Immature natural killer cell (primary cell): ENCODE measurements around the gene SLC23A1. TPM values are rescaled to one million over a fixed set of nuclear protein-coding genes. Genes with fewer than 3 reads are reported as not detected.
"Not testable (repeated sequence)": the region's sequence is repeated elsewhere in the genome, so short reads cannot be mapped to it uniquely, and the experiment has no call there.

Experiments
- DNase-seq, 3 donors: peaks; one replicate each; pipeline ENCODE4 v3.0.0; 2022; ENCODE audit warnings: mixed read lengths in 1 of 3
- H3K27ac Mint-ChIP-seq, 6 donors: one replicate each; pipeline ENCODE4 v1.8.0; 2020; ENCODE audit warnings: mixed read lengths in 6 of 6, mild to moderate bottlenecking in 5 of 6, inconsistent platforms in 4 of 6, moderate library complexity in 3 of 6
- H3K27me3 Mint-ChIP-seq, 3 donors: one replicate each; pipeline ENCODE4 v1.8.0; 2020 to 2021; ENCODE audit warnings: low read depth in 3 of 3, mild to moderate bottlenecking in 3 of 3, mixed read lengths in 3 of 3, moderate library complexity in 3 of 3, inconsistent platforms in 1 of 3
- H3K36me3 Mint-ChIP-seq, 3 donors: one replicate each; pipeline ENCODE4 v1.8.0; 2020; ENCODE audit warnings: mixed read lengths in 3 of 3, inconsistent platforms in 2 of 3, mild to moderate bottlenecking in 2 of 3
- H3K4me1 Mint-ChIP-seq, 2 donors: one replicate each; pipeline ENCODE4 v1.8.0; 2020; ENCODE audit warnings: inconsistent platforms in 2 of 2, mild to moderate bottlenecking in 2 of 2, mixed read lengths in 2 of 2, moderate library complexity in 1 of 2
- H3K4me3 Mint-ChIP-seq, 5 donors: one replicate each; pipeline ENCODE4 v1.8.0; 2020; ENCODE audit warnings: mild to moderate bottlenecking in 5 of 5, mixed read lengths in 5 of 5, inconsistent platforms in 3 of 5, moderate library complexity in 3 of 5
- H3K9me3 Mint-ChIP-seq, 6 donors: one replicate each; pipeline ENCODE4 v1.8.0; 2020; ENCODE audit warnings: mild to moderate bottlenecking in 6 of 6, mixed read lengths in 6 of 6, inconsistent platforms in 4 of 6, moderate library complexity in 3 of 6
- polyA plus RNA-seq, 3 donors: library from polyadenylated mRNA; unstranded; fragments of 300-500 nt; fragmentation: Illumina TruSeq; gene quantifications; one replicate each; pipeline ENCODE4 v1.2.3, GENCODE V29; 2021

Gene SLC23A1
- polyA plus RNA-seq, 3 donors from 2014 or later: 0.19 TPM; not detected in 2

DNA sequence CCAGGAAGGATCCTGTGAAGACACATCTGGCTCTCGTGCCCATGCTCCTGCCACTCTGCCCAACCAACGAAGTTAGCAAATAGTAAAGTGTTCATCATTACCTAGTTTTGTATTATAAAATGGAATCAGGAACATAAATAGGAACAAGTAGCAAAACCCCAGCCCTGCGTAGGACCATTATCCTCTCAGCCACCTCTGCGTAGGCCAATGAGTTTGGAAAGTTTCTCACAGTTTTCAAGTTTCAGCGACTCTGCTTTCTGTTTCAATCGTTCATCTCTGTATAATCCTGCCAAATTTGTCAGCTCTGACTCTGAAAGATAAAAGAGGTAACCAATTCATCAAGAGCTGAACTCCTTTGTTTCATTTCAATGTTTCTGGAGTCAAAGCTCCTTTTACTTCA, 30.9 kb upstream of the SLC23A1 start:
- H3K4me1 Mint-ChIP-seq: no peaks in the 10 kb centered on the region
- no peak overlapping the region for H3K27ac Mint-ChIP-seq
- H3K9me3 Mint-ChIP-seq: no peaks in the 10 kb centered on the region
- H3K4me3 Mint-ChIP-seq: no peak overlapping the region
- peaks cover 0 to 19% (median 16%) of the 10 kb centered on the region in 3 donors for H3K36me3 Mint-ChIP-seq
- no peak for DNase-seq
- no peaks in the 10 kb centered on the region for H3K27me3 Mint-ChIP-seq

DNA sequence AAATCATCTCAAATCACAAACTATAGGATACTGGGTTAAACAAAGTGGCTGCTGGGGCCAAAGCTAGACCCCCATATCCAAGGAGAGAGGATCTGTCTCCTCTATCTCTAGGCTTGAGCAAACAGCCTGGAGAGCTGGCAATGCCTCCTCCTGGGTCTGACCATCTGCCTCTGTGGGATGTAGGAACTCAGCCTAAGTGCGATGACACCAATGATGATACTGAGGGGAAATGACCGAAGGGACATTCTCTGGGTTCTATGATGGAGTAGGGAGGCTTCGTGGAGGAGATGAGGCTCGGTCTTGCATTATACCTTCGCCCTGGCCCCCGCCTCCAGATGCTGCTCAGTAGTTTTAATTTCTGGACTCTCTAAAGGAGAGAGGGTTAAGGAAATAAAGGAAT, 30.1 kb upstream of the SLC23A1 start:
- Mint-ChIP-seq H3K27ac (no peak overlapping the region), H3K9me3 (no peaks in the 10 kb centered on the region), H3K36me3 (peaks cover 0 to 13% (median 9%) of the 10 kb centered on the region in 3 donors), H3K27me3 (no peaks in the 10 kb centered on the region), H3K4me3 (no peak overlapping the region), H3K4me1 (no peaks in the 10 kb centered on the region)
- no peak for DNase-seq

DNA sequence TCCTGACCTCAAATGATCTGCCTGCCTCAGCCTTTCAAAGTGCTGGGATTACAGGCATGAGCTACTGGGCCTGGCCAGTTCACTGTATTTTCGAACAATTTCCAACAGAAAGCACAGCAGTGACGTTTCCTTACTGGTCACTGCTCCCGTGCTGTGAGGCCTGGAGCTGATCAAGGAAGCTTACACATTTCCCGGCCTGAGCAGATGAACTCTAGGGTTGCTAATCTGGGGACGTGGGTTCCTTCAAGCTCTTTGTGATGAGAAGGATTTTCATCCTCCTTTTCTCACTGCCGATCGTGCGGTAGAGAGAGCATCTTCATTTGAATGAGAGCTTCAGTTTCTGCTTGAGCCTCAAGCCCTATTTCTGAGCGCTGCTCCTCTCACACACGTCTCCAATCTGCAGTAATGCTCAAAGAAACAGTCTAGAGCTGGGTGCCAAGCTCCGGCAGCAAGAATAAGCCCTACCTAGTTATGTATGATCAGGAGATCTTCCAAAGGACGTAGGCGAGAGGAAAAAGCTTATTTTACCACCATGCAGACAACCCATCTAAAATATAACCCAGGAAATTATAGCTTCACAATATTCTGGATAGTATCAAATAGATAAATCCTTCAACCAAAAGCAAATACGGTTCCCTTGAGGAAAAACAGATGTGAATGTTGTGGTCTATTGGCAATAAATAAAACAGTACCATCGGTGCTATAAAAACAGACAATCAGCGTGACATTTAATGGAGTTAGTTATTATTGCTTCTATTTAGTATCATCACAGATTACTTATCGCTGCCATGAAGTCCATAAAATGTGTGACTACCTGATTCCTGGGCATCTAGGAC, 28.1 kb upstream of the SLC23A1 start:
- Mint-ChIP-seq H3K27me3 (peaks cover 0 to 1% (median 0%) of the 10 kb centered on the region in 3 donors), H3K9me3 (no peaks in the 10 kb centered on the region), H3K36me3 (peaks cover 0 to 14% (median 10%) of the 10 kb centered on the region in 3 donors), H3K4me1 (no peaks in the 10 kb centered on the region), H3K4me3 (no peak overlapping the region), H3K27ac (no peak overlapping the region)
- DNase-seq: no peak

DNA sequence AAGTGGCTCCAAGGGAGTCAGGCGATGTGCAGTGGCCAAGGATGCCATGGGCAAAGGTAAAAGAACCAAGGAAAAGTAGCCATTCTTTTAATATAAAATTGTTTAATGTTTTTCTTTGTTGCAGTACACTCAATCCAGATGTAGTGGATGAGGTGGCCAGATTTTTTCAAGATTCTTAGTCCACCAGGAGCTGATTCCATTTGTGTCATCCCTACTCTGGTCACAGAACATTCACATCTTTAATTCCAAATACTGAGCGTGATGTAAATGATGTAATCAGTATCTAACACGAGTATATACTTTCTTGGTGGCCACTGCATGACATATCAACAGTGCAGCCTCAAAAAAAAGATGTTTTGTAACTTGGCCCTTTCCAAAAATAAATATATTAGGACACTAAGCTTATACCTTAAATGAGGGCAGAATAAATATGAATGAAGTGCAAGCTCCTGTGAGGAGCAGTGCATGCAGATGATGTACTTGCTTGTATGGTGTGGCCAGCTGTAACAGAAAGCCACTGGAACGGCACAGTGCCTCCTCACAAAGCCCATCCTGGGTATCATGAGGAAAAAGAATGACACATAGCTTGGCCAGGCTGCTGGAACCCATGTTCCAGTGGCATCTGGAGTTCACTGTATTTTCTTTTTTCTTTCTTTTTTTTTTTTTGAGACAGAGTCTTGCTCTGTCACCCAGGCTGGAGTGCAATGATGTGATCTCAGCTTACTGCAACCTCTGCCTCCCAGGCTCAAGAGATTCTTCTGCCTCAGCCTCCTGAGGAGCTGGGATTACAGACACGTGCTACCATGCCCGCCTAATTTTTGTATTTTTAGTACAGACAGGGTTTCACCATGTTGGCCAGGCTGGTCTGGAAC, 27.3 kb upstream of the SLC23A1 start:
- Mint-ChIP-seq H3K27me3 (peaks cover 0 to 1% (median 0%) of the 10 kb centered on the region in 3 donors), H3K27ac (no peak overlapping the region), H3K4me3 (no peak overlapping the region), H3K9me3 (no peaks in the 10 kb centered on the region), H3K4me1 (no peaks in the 10 kb centered on the region), H3K36me3 (peaks cover 0 to 14% (median 9%) of the 10 kb centered on the region in 3 donors)
- DNase-seq: no peak

DNA sequence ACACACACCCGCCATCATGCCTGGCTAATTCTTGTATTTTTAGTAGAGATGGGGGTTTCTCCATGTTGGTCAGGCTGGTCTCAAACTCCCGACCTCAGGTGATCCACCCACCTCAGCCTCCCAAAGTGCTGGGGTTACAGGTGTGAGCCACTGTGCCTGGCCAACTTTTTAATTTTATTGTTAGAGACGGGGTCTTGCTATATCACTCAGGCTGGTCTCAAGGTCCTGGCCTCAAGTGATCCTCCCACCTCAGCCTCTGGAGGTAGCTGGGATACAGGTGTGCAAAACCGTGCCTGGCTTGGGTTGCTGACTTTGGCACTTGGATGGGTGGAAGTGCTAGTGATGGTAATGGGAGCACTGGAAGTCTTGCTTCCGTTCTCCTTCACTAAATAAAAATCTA, 26.0 kb upstream of the SLC23A1 start:
- not testable (repeated sequence) for DNase-seq, H3K4me3 Mint-ChIP-seq, H3K9me3 Mint-ChIP-seq, H3K4me1 Mint-ChIP-seq, H3K27ac Mint-ChIP-seq, H3K27me3 Mint-ChIP-seq
- H3K36me3 Mint-ChIP-seq: peaks cover 0 to 14% (median 8%) of the 10 kb centered on the region in 3 donors

DNA sequence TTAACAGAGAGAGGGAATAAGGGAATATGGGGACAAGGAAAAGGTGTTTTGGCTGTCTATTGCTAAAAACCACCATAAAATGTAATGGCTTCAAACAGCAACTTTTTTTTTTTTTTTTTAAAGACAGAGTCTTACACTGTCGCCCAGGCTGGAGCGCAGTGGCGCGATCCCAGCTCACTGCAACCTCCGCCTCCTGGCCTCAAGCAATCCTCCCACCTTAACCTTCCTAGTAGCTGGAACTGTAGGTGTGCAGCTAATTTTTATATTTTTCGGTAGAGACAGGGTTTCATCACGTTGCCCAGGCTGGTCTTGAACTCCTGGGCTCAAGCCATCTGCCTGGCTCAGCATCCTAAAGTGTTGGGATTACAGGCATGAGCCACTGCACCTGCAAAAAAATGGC, 25.1 kb upstream of the SLC23A1 start:
- no peak overlapping the region for H3K4me3 Mint-ChIP-seq

DNA sequence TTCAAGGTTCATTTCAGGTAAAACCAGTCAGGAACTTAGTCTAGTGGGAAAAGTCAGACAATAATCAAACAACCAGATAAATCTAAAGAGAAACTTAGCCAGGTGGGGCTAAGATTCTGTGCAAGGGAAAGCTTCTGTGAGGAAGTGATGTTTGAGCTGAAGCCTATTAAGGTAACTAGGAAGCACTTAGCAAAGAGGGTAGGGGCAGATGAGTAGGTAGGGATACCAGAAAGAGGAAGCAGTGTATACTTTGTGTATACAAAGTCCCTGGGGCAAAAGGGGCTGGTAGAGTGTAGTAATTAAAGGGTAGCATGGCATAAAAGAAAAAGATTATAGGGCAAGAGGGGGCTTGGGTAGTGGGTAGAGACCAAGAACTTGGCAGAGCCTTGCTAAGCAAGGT, 24.4 kb upstream of the SLC23A1 start:
- H3K27ac Mint-ChIP-seq: peak overlapping the region in 1 of 6 donors; percentile 14
- DNase-seq: no peak
- H3K36me3 Mint-ChIP-seq: peaks cover 0 to 10% (median 0%) of the 10 kb centered on the region in 3 donors
- H3K27me3 Mint-ChIP-seq: peaks cover 4 to 8% (median 6%) of the 10 kb centered on the region in 3 donors
- no peak overlapping the region for H3K4me3 Mint-ChIP-seq
- H3K4me1 Mint-ChIP-seq: peaks cover 21 to 23% of the 10 kb centered on the region in 2 donors
- H3K9me3 Mint-ChIP-seq: no peaks in the 10 kb centered on the region

More for the DNA sequence above, 25.1 kb upstream of the SLC23A1 start:
- Mint-ChIP-seq H3K9me3 (no peaks in the 10 kb centered on the region), H3K27ac (peak overlapping the region in 2 of 6 donors; percentile 14 to 38), H3K27me3 (peaks cover 4 to 8% (median 6%) of the 10 kb centered on the region in 3 donors), H3K4me1 (peaks cover 15 to 16% of the 10 kb centered on the region in 2 donors), H3K36me3 (peaks cover 0 to 10% (median 0%) of the 10 kb centered on the region in 3 donors)
- no peak for DNase-seq

DNA sequence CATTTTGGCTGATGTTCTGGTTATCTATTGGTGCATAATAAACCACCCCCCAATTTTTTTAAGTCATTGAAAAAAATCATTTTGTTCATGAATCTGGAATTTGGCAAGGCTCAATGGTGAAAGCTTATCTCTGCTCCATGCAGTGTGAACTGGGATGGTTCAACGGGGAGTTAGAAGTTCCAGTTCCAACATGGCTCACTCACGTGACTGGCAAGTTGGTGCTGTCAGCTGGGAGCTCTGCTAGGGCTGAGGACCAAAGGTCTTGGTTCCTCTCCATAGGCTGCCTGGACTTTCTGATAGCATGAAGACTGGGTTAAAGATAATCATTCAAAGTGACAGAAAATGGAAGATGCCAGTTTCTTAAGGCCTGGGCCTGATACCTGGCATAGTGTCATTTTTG, 23.9 kb upstream of the SLC23A1 start:
- Mint-ChIP-seq H3K27ac (no peak overlapping the region), H3K4me3 (no peak overlapping the region), H3K9me3 (no peaks in the 10 kb centered on the region), H3K4me1 (peaks cover 22 to 25% of the 10 kb centered on the region in 2 donors), H3K27me3 (peaks cover 4 to 9% (median 8%) of the 10 kb centered on the region in 3 donors), H3K36me3 (peaks cover 0 to 10% (median 0%) of the 10 kb centered on the region in 3 donors)
- no peak for DNase-seq

DNA sequence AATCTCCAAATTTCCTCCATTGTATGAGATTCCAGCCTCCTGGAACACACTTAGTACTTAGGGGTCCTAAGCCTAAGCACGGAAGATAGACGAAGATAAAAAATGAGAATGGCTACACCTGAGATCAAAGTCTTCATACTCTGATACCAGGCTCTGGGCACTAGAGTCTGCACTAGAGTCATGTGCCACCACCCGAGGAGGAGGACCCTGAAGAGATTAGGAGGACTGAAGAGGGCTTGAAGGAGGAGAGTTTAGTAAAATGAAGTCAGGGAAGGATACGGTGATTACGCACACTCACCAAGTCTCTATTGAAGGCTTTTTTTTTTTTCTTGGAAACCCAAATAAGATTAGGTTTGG, 21.4 kb upstream of the SLC23A1 start:
- Mint-ChIP-seq H3K27ac (peak overlapping the region; percentile 97 to 99 (median 98)), H3K9me3 (no peaks in the 10 kb centered on the region), H3K27me3 (peaks cover 4 to 9% (median 8%) of the 10 kb centered on the region in 3 donors), H3K4me1 (peaks cover 23 to 29% of the 10 kb centered on the region in 2 donors), H3K36me3 (peaks cover 0 to 6% (median 0%) of the 10 kb centered on the region in 3 donors), H3K4me3 (peak overlapping the region; percentile 92 to 97 (median 96))
- no peak for DNase-seq

DNA sequence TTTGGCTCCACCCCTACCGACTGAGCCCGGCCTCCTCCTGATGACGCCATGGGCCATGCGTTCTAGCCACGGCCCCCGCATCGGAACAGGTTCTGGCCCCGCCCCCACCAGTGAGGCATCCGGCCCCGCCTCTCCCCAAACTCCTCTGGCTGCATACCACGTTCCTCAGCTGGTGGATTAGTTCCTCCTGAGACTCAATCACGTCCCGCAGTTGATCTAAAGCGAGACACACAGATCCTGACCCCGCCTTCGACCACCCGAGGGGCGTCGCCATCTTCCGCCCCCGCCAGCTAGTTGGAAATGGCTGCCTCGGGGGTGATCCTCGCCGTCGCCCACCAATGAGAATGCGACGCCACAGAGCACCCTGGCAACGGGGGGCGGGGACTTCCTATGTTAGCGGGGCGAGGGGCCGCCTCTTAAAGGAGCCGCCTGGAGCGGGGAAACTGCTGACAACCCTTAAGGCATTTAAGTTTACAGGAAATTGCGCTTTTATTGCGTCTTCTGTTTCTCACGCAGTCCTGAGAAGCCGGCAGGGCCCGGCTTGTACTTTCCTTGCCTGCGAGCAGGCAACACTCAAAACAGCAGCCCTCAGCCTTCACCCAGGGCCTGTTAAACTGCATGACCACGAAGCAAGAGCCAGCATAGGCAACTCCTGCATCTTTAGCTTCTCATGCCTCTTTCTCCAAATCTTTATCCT, 20.8 kb upstream of the SLC23A1 start, which contains the start of gene SPATA24:
Gene SPATA24, minus strand, starts transcription at position 303 of the 697 bp plus-strand sequence. Its CDS starts 29 bp downstream, at position 274.
- DNase-seq: peak; percentile 95 to 96 (median 96)
- Mint-ChIP-seq H3K4me1 (peaks cover 27 to 33% of the 10 kb centered on the region in 2 donors), H3K4me3 (peak within 1 kb of the TSS; percentile 92 to 97 (median 96)), H3K27ac (peak within 1 kb of the TSS; percentile 97 to 99 (median 98)), H3K9me3 (no peaks in the 10 kb centered on the region), H3K27me3 (peaks cover 4 to 9% (median 8%) of the 10 kb centered on the region in 3 donors), H3K36me3 (peaks cover 0 to 10% (median 0%) of the 10 kb centered on the region in 3 donors)

DNA sequence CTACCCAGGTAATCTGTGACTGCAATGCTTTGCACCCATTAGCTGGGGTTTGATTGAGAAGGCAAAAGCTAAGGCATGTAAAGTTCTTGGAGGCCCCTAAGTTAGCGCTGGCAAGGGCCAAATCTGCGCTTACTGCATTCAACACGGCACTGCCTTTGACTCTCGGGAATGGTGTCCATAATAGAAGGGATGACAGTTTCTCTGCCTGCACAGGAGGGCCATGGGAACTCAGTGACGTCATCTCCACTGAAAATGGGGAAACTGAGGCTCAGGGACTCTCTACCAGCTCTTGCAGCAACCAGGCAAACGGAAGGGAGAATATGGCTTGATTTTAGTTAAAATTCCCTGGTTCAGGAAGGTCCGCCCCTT, 20.3 kb upstream of the SLC23A1 start:
- H3K36me3 Mint-ChIP-seq: peaks cover 0 to 10% (median 0%) of the 10 kb centered on the region in 3 donors

DNA sequence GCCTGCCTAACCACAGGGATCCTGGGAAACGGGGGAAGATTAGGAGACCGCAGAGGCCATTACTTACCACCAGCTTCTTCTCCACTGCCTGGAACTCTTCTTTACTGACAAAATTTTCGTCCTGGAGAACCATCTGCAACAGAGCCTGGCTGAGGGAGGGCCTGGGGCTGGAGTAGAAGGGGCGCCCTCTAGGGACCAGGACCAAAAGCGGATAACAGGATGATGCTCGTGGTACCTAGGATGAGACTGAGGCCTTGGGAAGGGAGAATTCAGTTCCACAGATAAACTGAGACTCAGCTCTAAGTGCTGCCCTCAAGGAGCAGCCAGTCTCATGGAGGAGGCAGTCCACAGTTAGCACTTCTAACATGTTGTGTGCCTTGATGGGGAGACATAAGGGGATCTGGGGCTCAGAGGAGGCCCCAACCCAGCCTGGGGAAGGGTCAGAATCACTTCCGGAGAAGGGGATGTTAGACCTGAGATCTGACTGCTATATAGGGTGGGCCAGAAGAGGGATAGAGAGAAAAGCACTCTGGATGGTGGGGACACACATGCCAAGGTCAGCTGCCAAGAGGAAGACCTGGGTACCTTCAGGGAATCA, 19.6 kb upstream of the SLC23A1 start:
- Mint-ChIP-seq H3K27ac (peak overlapping the region; percentile 97 to 99 (median 98)), H3K27me3 (peaks cover 4 to 9% (median 6%) of the 10 kb centered on the region in 3 donors), H3K4me3 (peak overlapping the region; percentile 92 to 97 (median 96)), H3K4me1 (peaks cover 27 to 33% of the 10 kb centered on the region in 2 donors), H3K9me3 (no peaks in the 10 kb centered on the region), H3K36me3 (peaks cover 0 to 6% (median 0%) of the 10 kb centered on the region in 3 donors)
- no peak for DNase-seq

More for the DNA sequence above, 20.3 kb upstream of the SLC23A1 start:
- Mint-ChIP-seq H3K27me3 (peaks cover 4 to 9% (median 8%) of the 10 kb centered on the region in 3 donors), H3K27ac (peak overlapping the region; percentile 97 to 99 (median 98)), H3K4me3 (peak overlapping the region; percentile 92 to 97 (median 96)), H3K9me3 (no peaks in the 10 kb centered on the region), H3K4me1 (peaks cover 27 to 33% of the 10 kb centered on the region in 2 donors)
- no peak for DNase-seq

DNA sequence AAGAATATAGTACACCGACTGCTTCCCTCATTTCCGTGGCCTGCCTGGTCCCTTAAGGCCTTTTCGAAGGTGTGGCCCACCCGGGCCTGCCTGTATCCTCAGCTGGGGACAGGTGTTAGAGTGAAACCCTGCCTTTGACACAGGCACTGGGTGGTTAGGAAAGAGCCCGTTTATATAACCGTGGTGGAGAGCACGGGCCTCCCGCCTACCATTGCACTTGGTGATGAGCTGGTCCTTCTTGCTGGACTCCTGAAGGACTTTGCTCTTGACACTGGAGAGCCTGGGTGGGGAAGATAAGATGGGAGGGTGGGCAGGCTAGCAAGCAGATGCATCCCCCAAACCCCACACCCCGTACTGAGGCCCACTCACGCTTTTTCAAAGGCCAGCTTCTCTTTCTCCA, 18.4 kb upstream of the SLC23A1 start:
- Mint-ChIP-seq H3K9me3 (no peaks in the 10 kb centered on the region), H3K27ac (no peak overlapping the region), H3K4me3 (no peak overlapping the region), H3K27me3 (peaks cover 4 to 9% (median 8%) of the 10 kb centered on the region in 3 donors), H3K4me1 (peaks cover 27 to 33% of the 10 kb centered on the region in 2 donors), H3K36me3 (peaks cover 0 to 5% (median 0%) of the 10 kb centered on the region in 3 donors)
- DNase-seq: no peak
